22Rv1 (cell line): ENCODE results near the gene NAA15.
"Not testable (repeated sequence)": the region's sequence is repeated elsewhere in the genome, so short reads cannot be mapped to it uniquely, and the experiment has no call there.

Experiments
- H3K27ac ChIP-seq: fragments of 450-650 bp; 2 replicates; pipeline ENCODE4 v1.5.1; 2017
- ZFX ChIP-seq: fragments of 450-650 bp; IDR thresholded peaks from 2 replicates; pipeline ENCODE4 v1.6.1; 2017; ENCODE audit warnings: antibody characterized with exemption, borderline replicate concordance
- TF ChIP-seq, protein P1 (sequence below): fragments of 450-650 bp; IDR thresholded peaks from 2 replicates; pipeline ENCODE4 v1.5.1; 2017; ENCODE audit warnings: mild to moderate bottlenecking

The NAA15 gene

DNA sequence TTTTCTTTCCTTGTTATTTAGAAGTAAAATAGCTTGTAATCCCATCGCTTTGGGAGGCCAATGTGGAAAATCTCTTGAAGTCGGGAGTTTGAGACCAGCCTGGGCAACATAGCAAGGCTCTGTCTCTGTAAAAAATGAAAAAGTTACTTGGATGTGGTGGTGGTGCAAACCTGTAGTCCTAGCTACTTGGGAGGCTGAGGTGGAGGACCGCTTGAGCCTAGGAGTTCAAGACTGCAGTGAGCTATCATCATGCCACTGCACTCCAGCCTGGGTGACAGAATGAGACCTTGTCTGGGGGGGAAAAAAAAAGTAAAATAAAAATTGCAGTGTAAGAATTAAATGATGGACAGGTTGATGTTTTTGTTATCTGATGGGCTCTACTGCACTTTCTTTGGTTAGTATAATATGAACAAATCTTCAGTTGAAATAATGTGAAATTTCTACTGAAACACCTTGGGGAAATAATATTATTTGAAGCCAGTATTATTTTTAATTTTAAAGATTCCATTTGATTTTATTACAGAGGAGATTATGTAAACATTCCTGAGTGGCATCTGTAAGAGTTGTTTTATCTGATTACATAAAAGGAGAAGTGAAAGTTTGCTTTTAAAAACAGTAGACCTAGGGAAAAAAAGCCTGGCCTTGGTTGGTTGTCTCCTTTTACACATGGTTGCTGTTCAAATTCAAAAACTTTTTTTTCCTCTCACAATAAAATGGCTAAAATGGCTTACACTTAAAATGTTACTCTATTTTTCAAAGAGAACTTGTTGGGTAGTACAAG is 11.4 kb downstream of the NAA15 start:
- H3K27ac ChIP-seq: 0 out of 2 replicates have a peak overlapping the region, but pooled peaks have one; percentile 25
- no peak for TF ChIP-seq ZFX
- TF ChIP-seq, protein P1, sequence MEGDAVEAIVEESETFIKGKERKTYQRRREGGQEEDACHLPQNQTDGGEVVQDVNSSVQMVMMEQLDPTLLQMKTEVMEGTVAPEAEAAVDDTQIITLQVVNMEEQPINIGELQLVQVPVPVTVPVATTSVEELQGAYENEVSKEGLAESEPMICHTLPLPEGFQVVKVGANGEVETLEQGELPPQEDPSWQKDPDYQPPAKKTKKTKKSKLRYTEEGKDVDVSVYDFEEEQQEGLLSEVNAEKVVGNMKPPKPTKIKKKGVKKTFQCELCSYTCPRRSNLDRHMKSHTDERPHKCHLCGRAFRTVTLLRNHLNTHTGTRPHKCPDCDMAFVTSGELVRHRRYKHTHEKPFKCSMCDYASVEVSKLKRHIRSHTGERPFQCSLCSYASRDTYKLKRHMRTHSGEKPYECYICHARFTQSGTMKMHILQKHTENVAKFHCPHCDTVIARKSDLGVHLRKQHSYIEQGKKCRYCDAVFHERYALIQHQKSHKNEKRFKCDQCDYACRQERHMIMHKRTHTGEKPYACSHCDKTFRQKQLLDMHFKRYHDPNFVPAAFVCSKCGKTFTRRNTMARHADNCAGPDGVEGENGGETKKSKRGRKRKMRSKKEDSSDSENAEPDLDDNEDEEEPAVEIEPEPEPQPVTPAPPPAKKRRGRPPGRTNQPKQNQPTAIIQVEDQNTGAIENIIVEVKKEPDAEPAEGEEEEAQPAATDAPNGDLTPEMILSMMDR: no peak

- 0 out of 2 replicates have a peak overlapping the region, but pooled peaks have one; percentile 25 for H3K27ac ChIP-seq
These were observed 12.1 kb downstream of the NAA15 start for GRCh38 chr4:139313414-139313813.

DNA sequence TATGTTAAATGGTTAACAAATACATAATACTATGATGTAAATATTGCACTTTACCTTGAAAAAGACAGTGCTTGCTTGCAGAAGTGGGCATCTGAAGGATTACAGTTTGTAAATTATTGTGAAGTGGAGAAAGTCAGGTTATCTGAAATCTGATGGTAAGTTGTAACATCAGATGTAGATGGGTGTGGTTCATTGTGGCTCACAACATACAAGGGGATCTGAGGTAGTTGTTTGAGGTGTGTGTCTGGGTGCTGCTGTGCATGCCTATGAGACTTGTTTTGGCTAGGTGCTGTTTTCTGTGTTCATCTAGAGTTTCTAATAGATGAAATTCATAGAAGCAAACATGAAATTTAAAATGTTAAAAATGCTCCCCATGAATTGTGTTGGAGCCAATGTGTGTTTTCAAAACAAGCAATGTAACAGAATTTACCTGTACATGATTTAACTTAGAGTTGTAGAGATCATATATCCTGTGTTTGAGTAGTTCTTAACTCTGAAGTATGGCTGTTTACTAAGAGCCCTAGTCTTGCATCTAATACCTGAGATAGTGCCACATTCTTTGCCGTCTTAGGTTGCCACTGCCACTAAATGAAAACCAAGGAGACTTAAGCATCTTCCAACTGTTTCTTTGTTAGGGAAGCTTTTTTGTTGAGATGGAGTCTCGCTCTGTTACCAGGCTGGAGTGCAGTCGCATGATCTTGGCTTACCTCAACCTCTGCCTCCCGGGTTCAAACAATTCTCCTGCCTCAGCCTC is 12.9 kb downstream of the NAA15 start:
- H3K27ac ChIP-seq: 0 out of 2 replicates have a peak overlapping the region, but pooled peaks have one; percentile 5
- TF ChIP-seq, protein P1: no peak
- no peak for TF ChIP-seq ZFX

DNA sequence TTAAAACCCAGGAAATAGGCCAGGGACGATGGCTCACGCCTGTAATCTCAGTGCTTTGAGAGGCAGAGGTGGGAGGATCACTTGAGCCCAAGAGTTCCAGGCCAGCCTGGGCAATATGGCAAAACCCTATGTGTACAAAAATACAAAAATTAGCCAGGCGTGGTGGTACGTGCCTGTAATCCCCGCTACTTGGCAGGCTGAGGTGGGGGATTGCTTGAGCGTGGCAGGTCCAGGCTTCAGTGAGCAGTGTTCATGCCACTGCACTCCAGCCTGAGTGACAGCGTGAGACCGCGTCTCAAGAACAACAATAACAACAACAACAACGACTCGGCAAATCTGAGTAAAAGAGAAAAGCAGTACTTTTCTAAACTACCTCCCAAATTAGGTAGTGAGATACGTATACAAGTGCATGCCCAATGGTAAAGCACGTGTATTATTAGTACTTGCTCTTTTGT is 13.9 kb downstream of the NAA15 start:
- TF ChIP-seq, protein P1: no peak
- TF ChIP-seq ZFX: no peak
- H3K27ac ChIP-seq: no peak overlapping the region

GRCh38 chr4:139316733-139317132 is 15.4 kb downstream of the NAA15 start:
- H3K27ac ChIP-seq: no peak overlapping the region
- TF ChIP-seq, protein P1: no peak
- TF ChIP-seq ZFX: no peak

GRCh38 chr4:139317635-139318034 is 16.3 kb downstream of the NAA15 start:
- H3K27ac ChIP-seq: no peak overlapping the region
- TF ChIP-seq, protein P1: no peak
- no peak for TF ChIP-seq ZFX

GRCh38 chr4:139319571-139319970 is 18.3 kb downstream of the NAA15 start:
- H3K27ac ChIP-seq: no peak overlapping the region
- no peak for TF ChIP-seq ZFX
- TF ChIP-seq, protein P1: no peak

DNA sequence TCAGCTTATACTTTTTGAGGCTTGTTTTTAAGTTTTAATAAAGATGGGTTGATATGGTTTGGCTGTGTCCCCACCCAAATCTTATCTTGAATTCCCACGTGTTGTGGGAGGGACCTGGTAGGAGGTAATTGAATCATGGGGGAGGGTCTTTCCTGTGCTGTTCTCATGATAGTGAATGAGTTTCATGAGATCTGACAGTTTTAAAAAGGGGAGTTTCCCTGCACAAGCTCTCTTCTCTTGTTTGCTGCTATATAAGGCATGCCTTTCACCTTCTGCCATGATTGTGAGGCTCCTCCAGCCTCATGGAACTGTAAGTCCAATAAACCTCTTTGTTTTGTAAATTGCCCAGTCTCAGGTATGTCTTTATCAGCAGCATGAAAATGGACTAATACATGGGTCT is 20.8 kb downstream of the NAA15 start:
- H3K27ac ChIP-seq: not testable (repeated sequence)

DNA sequence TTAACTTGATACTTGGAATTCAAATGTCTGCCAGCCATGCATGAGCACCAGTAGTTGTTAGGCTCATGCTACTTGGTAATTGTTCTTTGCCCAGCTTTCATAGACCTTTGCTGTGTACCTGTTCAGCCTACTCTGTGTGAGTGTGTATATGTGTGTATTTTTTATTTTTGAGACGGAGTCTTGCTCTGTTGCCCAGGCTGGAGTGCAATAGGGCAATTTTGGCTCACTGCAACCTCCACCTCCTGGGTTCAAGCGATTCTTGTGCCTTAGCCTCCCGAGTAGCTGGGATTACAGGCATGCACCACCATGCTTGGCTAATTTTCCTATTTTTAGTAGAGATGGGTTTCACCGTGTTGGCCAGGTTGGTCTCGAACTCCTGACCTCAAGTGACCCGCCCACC is 21.2 kb downstream of the NAA15 start:
- not testable (repeated sequence) for H3K27ac ChIP-seq
